Kidney glomerular epithelial cell (primary cell): ENCODE data around the gene AVL9.
"Not testable (repeated sequence)": the region's sequence is repeated elsewhere in the genome, so short reads cannot be mapped to it uniquely, and the experiment has no call there.

ENCODE experiments used
- DNase-seq: peaks from one replicate; lab custom pipeline; 2025; lab: John Stamatoyannopoulos, UW

The AVL9 gene

DNA sequence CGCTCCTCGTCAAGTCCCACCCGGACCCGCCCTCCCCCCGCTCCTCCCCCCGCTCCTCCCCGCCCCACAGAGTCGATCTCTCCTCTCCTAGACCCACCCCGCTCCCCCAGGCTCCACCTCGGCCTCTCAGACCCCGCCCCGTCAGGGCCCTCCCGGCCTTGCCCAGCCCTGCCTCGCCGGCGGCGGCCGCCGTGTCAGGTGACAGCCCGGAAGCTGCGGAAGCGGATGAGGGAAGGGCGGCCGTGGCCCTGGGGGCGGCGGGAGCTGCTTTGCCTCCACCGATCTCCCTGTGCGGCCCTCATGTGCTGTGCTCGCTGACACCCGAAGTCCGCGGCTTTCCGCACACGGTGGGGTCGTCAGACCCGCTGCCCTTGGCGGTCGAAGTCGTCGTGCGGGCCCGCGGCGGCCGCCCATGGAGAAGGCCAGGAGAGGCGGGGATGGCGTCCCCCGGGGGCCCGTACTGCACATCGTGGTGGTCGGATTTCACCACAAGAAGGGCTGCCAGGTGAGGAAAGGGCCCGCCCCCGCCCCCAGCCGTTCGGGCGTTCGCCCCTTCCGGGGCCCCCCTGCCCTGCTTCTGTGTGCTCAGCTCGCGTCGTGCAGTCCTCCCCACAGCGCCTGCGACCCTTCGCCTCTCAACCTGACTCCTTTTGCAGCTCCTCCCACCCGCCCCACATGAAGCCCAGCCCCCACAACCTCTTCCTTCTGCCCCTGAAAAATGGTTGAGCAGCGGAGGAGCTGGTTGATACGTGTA, at the start of gene AVL9:
Gene AVL9 (plus strand): TSS at position 192 of the 754 bp plus-strand sequence. CDS start 221 bp downstream, at position 413.
- peak; percentile 89 for DNase-seq

DNA sequence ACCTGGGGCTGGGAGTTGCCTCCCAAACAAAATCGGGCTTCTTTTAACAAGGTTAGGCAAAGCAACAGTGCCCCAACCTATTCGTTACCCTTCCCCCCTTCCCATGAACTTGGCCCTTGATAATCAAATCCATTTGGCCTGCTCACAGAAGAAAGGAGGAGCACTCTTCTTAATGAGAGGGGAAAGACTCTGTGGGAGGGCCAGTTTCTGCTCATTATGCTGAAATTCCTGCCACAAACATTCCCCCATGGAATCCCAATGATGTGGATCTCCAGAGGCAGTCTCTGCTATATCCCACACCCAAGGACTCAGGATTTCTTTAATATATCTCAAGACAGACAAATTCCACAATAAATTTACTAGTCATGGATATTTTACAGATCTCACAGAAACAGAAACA, 48.1 kb upstream of the AVL9 start:
- DNase-seq = no peak

- DNase-seq = no peak
These were observed 41.8 kb upstream of the AVL9 start for GRCh38 chr7:32453341-32454011.

GRCh38 chr7:32458025-32458424, 37.3 kb upstream of the AVL9 start:
- no peak for DNase-seq

GRCh38 chr7:32459788-32460187, 35.5 kb upstream of the AVL9 start:
- DNase-seq = no peak

- DNase-seq = no peak
These were observed 33.8 kb upstream of the AVL9 start for GRCh38 chr7:32461484-32461883.

- no peak for DNase-seq
These were observed 32.8 kb upstream of the AVL9 start for GRCh38 chr7:32462451-32462850.

DNA sequence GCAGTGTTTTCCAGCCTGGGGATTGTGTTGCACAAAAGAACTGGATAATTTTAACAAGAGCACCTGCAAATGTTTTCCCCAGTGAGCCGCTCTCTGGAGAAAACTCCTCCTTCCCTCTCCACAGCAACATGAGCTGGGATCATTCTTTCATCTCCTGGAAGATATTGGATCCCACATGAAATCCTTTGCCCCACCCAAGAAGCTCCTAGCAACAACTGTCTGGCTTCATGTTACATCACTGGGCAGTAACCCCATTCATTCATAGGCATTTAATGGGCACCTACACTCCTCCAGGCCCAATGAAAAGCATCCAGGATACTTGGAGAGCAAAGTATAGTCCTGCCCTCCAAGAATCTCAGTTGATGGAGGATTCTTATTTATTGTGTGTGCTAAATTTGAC, 32.3 kb upstream of the AVL9 start:
- no peak for DNase-seq

DNA sequence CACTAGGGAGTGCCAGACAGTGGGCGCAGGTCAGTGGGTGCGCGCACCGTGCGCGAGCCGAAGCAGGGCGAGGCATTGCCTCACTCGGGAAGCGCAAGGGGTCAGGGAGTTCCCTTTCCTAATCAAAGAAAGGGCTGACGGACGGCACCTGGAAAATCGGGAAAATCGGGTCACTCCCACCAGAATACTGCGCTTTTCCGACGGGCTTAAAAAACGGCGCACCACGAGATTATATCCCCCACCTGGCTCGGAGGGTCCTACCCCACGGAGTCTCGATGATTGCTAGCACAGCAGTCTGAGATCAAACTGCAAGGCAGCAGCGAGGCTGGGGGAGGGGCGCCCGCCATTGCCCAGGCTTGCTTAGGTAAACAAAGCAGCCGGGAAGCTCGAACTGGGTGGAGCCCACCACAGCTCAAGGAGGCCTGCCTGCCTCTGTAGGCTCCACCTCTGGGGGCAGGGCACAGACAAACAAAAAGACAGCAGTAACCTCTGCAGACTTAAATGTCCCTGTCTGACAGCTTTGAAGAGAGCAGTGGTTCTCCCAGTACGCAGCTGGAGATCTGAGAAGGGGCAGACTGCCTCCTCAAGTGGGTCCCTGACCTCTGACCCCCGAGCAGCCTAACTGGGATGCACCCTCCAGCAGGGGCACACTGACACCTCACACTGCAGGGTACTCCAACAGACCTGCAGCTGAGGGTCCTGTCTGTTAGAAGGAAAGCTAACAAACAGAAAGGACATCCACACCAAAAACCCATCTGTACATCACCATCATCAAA, 30.5 kb upstream of the AVL9 start:
- DNase-seq = not testable (repeated sequence)

DNA sequence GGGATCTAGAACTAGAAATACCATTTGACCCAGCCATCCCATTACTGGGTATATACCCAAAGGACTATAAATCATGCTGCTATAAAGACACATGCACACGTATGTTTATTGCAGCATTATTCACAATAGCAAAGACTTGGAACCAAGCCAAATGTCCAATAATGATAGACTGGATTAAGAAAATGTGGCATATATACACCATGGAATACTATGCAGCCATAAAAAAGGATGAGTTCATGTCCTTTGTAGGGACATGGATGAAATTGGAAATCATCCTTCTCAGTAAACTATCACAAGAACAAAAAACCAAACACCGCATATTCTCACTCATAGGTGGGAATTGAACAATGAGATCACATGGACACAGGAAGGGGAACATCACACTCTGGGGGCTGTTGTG, 25.3 kb upstream of the AVL9 start:
- DNase-seq = not testable (repeated sequence)

DNA sequence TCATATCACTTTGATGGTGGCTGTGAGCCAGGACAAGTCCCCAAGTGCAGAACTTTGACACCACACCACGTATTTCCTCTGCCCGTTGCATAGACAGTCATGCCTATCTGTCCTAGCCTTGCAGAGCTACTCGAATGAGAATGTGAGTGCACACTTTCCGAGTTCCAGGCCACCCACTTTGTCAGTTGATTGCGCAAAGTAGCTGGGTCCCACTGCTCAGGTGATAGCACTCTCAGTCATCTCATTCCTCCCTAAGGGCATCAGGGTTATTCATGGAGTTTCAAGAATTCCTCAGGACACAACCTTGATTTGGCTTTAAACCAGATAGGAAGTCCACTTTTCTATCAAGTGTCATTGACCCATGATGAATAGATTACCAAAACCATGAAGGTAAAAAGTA, 24.4 kb upstream of the AVL9 start:
- no peak for DNase-seq

DNA sequence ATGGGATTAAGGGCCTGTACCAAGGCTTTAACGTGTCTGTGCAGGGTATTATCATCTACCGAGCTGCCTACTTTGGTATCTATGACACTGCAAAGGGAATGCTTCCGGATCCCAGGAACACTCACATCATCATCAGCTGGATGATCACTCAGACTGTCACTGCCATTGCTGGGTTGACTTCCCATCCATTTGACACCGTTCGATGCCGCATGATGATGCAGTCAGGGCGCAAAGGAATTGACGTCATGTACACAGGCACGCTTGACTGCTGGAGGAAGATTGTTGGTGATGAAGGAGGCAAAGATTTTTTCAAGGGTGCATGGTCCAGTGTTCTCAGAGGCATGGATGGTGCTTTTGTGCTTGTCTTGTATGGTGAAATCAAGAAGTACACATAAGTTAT, 23.3 kb upstream of the AVL9 start:
- DNase-seq = no peak

DNA sequence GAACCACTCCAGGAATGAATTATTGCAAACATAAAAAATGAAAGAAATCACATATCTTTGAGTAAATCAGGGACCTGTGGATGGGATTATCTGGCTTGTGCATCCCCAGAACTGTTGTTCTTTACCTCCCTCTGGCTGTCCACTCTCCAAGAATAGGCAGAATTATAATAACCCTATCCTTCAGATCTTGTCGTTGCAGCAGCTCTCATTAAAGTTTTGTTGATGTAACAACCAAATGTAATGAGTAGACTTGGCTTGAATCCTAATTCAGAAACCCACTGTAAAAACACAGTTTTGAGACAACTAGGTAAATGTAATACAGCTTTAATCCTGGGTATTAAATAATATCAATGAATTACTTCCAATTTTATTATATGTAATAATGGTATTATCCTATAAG, 21.3 kb upstream of the AVL9 start:
- DNase-seq = no peak

GRCh38 chr7:32476816-32477648, 18.3 kb upstream of the AVL9 start:
- DNase-seq = no peak

DNA sequence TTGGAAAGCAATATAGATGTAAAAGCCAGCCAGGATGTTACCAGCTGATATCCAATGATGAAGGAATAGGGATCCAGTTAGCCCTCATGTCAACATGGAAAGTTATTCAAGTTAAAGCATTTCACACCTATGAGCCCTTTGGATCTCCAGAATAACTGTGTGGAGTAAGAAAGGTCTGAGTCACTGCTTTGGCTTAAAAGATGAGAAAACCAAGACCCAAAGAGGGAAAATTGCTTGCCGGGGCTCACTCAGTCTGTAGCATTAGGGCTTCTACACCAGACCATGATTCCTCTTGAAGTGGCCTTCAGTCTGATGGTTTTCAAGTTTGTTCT, 17.7 kb upstream of the AVL9 start:
- DNase-seq = no peak

DNA sequence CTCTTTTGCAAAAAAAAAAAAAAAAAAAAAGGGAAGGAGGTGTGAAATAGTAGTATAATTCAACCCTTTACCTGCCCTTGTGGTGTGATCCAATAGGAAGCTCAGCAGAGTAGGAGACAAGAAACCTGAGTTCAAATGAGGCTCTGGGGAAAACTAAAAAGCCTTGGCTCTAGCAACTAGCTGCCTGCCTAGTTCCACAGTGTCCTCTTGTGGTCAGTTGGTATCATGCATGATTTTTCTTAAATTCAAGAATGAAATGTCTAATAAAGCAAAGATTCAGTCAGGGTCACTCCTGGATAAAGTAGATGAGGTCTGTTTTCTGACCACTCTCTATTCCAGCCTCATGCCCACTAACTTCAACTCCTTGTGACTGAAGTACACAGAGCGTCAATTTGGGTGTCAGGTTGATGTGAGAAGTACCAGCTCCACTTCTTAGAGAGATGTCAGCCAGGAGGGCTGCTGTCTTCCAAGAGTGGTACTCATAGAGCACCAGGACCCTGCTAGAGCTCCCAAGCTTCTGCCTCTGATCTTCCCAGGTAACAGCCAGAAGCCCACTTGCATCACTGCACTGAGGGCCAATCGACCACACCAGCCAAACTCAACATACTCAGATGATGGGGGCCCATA, 15.6 kb upstream of the AVL9 start:
- DNase-seq = peak; percentile 68

- no peak for DNase-seq
These were observed 14.1 kb upstream of the AVL9 start for GRCh38 chr7:32481176-32481575.

DNA sequence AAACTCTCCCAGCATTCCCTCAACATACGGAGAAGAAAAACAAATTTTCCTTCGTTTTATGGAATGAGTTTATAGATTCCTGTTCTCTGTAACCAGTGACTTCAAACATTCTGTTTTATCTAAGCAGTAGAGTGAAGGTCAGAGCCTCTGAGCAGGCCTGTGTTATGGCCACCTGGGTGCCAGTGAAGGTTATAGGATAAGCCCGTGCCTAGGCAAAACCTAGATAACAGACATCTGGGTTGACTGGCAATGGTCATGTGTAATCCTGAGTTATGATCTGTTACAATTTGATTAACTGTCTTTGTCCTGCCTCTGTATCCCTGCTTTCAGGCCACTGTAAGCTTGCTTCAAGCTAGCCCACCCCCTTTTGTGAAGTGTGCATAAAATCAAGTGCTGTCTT, 13.4 kb upstream of the AVL9 start:
- no peak for DNase-seq

- no peak for DNase-seq
These were observed 5.5 kb upstream of the AVL9 start for GRCh38 chr7:32489788-32490126.

GRCh38 chr7:32490127-32490796, 5.0 kb upstream of the AVL9 start, which contains the start of gene LSM5:
LSM5 (minus strand) TSS chr7:32490380; CDS start chr7:32490365, 15 bp downstream.
- peak; percentile 97 for DNase-seq

GRCh38 chr7:32494946-32495297, 367 bp upstream of the AVL9 start:
- no peak for DNase-seq
